D721Med (cell line): ENCODE results near the gene KCTD3.

Experiments
- DNase-seq: peaks from one replicate; pipeline ENCODE4 v3.0.0; 2011; ENCODE audit warnings: low spot score; ENCODE audit not compliant: insufficient read length
- FAIRE-seq: peaks from 2 replicates; lab custom pipeline; 2011; peaks lifted over from hg19 to GRCh38; lab: Jason Lieb, UNC
- TF ChIP-seq, protein P1 (sequence below): IDR thresholded peaks from 2 replicates; pipeline ENCODE4 v1.5.1; 2012; ENCODE audit warnings: mild to moderate bottlenecking, control low read depth; ENCODE audit not compliant: insufficient read depth; ENCODE audit errors: missing control alignments

The KCTD3 gene

DNA sequence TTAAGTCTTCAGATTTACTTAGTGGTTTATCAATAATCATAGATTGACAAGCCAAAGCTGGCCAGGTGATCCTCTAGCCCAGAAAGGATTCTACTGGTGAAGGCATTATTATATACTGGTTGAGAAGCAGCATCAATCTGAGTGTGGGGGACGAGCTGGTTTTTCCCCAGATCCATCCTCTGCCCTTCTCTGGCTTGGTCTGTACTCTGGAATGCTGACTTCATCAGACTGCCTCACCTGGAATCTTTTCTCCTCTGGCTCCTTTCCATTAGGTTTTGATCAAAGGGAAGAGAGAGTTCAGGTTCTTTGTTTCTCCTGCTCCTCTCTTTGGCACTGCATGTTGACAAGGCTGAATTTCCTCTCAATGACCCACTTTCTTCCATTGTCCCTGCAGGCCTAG is 93.9 kb downstream of the KCTD3 start:
- FAIRE-seq (no peak), DNase-seq (no peak)
- TF ChIP-seq, protein P1, sequence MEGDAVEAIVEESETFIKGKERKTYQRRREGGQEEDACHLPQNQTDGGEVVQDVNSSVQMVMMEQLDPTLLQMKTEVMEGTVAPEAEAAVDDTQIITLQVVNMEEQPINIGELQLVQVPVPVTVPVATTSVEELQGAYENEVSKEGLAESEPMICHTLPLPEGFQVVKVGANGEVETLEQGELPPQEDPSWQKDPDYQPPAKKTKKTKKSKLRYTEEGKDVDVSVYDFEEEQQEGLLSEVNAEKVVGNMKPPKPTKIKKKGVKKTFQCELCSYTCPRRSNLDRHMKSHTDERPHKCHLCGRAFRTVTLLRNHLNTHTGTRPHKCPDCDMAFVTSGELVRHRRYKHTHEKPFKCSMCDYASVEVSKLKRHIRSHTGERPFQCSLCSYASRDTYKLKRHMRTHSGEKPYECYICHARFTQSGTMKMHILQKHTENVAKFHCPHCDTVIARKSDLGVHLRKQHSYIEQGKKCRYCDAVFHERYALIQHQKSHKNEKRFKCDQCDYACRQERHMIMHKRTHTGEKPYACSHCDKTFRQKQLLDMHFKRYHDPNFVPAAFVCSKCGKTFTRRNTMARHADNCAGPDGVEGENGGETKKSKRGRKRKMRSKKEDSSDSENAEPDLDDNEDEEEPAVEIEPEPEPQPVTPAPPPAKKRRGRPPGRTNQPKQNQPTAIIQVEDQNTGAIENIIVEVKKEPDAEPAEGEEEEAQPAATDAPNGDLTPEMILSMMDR = no peak

DNA sequence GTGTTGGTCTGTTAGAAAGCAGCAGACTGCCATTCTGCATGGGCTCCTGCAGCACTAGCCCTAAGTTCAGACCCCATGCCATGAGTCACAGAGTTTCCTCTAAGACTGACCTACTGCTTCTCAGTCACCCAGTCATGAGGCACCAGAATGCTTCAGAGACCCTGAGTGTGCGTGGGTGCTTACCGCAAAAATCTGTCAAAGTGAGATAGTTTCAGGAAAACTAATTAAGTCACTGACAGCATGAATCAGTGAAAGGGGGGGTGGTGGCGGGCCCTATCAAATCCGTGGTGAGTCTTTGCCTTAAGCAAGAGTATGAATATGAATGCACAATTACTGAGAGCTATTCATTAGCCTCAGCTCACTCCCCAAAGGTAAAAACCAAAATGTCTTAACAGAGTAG is 98.1 kb downstream of the KCTD3 start:
- TF ChIP-seq, protein P1 = no peak
- FAIRE-seq = no peak
- DNase-seq = no peak

DNA sequence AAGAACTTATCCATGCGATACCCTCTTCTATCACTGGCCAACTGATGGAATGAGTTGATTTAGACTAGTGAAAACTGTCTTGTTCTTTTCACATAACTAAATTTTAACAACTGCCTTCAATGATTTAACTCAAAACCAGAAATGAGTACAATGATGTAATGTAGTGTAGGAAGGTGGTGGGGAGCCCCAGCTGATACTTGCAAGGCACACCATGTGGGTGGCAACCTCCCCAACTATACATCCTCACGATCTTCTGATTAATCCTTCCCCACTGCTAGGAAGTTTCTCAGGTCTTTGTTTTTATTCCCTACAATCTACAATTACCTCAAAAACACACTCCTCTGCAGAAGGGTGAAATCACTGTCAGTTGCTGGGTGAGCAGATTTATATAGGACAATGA is 100.7 kb downstream of the KCTD3 start:
- no peak for DNase-seq
- no peak for FAIRE-seq
- TF ChIP-seq, protein P1 = no peak

DNA sequence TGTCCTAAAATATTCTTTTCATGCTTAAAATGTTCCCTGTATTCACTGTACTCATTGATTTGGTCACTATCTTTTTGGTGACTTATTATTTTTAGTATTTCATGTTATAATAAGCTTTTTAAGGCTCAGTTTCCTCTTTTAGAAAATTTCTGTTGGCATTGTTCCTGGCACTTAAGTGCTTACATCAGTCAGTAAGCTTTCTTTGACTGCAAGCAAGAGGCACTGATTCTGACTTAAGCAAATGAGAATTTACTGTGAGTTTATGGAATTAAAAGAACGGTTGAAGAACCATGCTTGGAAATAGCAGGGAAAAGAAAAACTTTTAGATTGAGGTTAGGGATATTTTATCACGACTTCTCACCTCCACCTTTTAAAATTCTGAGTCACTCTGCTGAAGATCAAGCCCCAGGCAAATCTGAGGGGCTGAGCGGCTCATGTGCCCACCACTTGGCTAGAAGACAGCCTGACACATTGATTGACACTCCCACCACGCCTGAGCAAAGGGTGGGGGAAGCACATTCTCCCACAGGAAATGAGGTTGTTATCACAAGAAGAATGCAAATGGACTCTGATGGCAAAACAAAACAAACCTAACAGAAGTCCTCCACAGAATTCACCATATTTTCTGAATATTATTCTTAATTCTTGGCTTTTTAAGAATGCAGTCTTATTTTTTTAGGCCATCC is 102.8 kb downstream of the KCTD3 start:
- FAIRE-seq (no peak), DNase-seq (no peak)
- TF ChIP-seq, protein P1 = no peak
